ENCODE results near the gene ZNF260. TPM values are rescaled to one million over a fixed set of nuclear protein-coding genes. Genes with fewer than 3 reads are reported as not detected.

The ZNF260 gene
- total RNA-seq, 1 donor from 2014 or later = 8.0 TPM

GRCh38 chr19:36482876-36483275 lies 45.2 kb downstream of the ZNF260 start:
- Mint-ChIP-seq H3K9me3 (peaks cover 21% of the 10 kb centered on the region), H3K27me3 (no peaks in the 10 kb centered on the region), H3K36me3 (ENCODE audit: low read depth) (peaks cover 40% of the 10 kb centered on the region), H3K27ac (no peak overlapping the region), H3K4me1 (peaks cover 6% of the 10 kb centered on the region), H3K4me3 (no peak overlapping the region)
- no peak for DNase-seq
- intact Hi-C loops (cut with micrococcal nuclease) = no loop called here

Other genes starting within 250 kb of the ZNF260 start
- gene ZFP14, start 149.1 kb downstream of the ZNF260 start, total RNA-seq = 2.2 and 3.2 TPM in 2 replicates
- 4.4 and 4.8 TPM in 2 replicates for gene ZFP82, start 109.6 kb downstream of the ZNF260 start, total RNA-seq
- 7.2 and 8.5 TPM in 2 replicates for gene ZNF566, start 38.7 kb downstream of the ZNF260 start, total RNA-seq
- gene ZNF529, start 45.0 kb upstream of the ZNF260 start, total RNA-seq = 16.8 and 17.6 TPM in 2 replicates
- 9.5 and 13.2 TPM in 2 replicates for gene ZNF382, start 77.0 kb upstream of the ZNF260 start, total RNA-seq
- gene ZNF461, start 138.6 kb upstream of the ZNF260 start, total RNA-seq = 5.4 and 6.1 TPM in 2 replicates
- gene ZNF567, start 159.3 kb upstream of the ZNF260 start, total RNA-seq = 8.2 and 8.3 TPM in 2 replicates
- 3.2 and 3.8 TPM in 2 replicates for gene ZNF850, start 244.5 kb upstream of the ZNF260 start, total RNA-seq